Peyer's patch (tissue), 4 donors: Measurements from ENCODE around the gene LCN9.

ENCODE experiments used
- CTCF ChIP-seq, 6 experiments: fragments of 450-650 bp in 4 of 6; fragments of 200-600 bp in 2 of 6; sonication (generic) in 1 of 6; IDR thresholded peaks; one replicate each; pipeline ENCODE4 v1.5.1; 2017 to 2019; ENCODE audit warnings: antibody characterized with exemption in 6 of 6, mild to moderate bottlenecking in 3 of 6, moderate library complexity in 1 of 6
- POLR2A ChIP-seq, 2 donors: fragments of 450-650 bp; IDR thresholded peaks; one replicate each; pipeline ENCODE4 v1.5.1; 2017; ENCODE audit warnings: antibody characterized with exemption in 2 of 2, mild to moderate bottlenecking in 2 of 2, moderate library complexity in 2 of 2

GRCh38 chr9:135705376-135705775 lies 42.3 kb downstream of the LCN9 start:
- TF ChIP-seq POLR2A (IDR thresholded peaks at IDR 0.05) (no peak), CTCF (IDR thresholded peaks at IDR 0.05) (no peak)
